HEK293 (cell line): ENCODE results near the gene EFCAB11.
A peak's percentile ranks its signal among the peaks of the same experiment; 100 is the strongest.

ENCODE experiments used
- CTCF ChIA-PET: fragments of 350-600 bp; formaldehyde crosslinking; extraction: SDS; loops from one replicate; lab custom pipeline; 2021; ENCODE audit warnings: antibody characterized with exemption; lab: Yijun Ruan, JAX
- POLR2A ChIA-PET: fragments of 300-600 bp; formaldehyde crosslinking; extraction: SDS; loops from one replicate; lab custom pipeline; 2020; ENCODE audit warnings: antibody characterized with exemption, inconsistent platforms; lab: Yijun Ruan, JAX
- H3K27ac ChIP-seq: fragments of 200-500 bp; sonication (Bioruptor generic); 2 replicates; pipeline ENCODE4 v1.5.1; 2014; ENCODE audit warnings: low read depth, low read length, control low read depth, inconsistent platforms; ENCODE audit errors: extremely low read depth
- H3K36me3 ChIP-seq, 2 experiments: fragments of 200-500 bp in 1 of 2; sonication (Bioruptor generic) in 1 of 2; 1 replicate in 1 of 2; 2 replicates in 1 of 2; pipeline ENCODE4 v1.5.1; 2014 to 2017; ENCODE audit warnings: inconsistent platforms in 2 of 2, low read length in 2 of 2; ENCODE audit not compliant: control insufficient read depth in 2 of 2, insufficient read depth in 1 of 2
- H3K4me1 ChIP-seq: fragments of 200-500 bp; sonication (Bioruptor generic); 2 replicates; pipeline ENCODE4 v1.5.1; 2014; ENCODE audit warnings: mild to moderate bottlenecking, low read length, inconsistent platforms; ENCODE audit not compliant: control insufficient read depth, insufficient read depth
- H3K4me3 ChIP-seq: 2 replicates; pipeline ENCODE4 v1.5.1; 2011; ENCODE audit warnings: low read depth, mild to moderate bottlenecking, control low read depth, low read length, moderate library complexity
- H3K9me3 ChIP-seq: fragments of 200-500 bp; sonication (Bioruptor generic); 2 replicates; pipeline ENCODE4 v1.5.1; 2014; ENCODE audit warnings: low read depth, low read length, inconsistent platforms; ENCODE audit not compliant: control insufficient read depth, insufficient read depth
- FEZF1 ChIP-seq: fragments of 450-650 bp; formaldehyde crosslinking; IDR thresholded peaks from 2 replicates; pipeline ENCODE4 v1.5.1; 2016; ENCODE audit warnings: missing biosample characterization, missing genetic modification characterization
- KLF10 ChIP-seq: fragments of 450-650 bp; IDR thresholded peaks from 2 replicates; pipeline ENCODE4 v1.5.1; 2018; ENCODE audit warnings: missing biosample characterization, mild to moderate bottlenecking, missing genetic modification characterization
- SALL2 ChIP-seq: fragments of 450-650 bp; formaldehyde crosslinking; IDR thresholded peaks from 2 replicates; pipeline ENCODE4 v1.5.0; 2017; ENCODE audit warnings: missing biosample characterization, mild to moderate bottlenecking, missing genetic modification characterization, borderline replicate concordance
- SCRT1 ChIP-seq: fragments of 450-650 bp; formaldehyde crosslinking; IDR thresholded peaks from 2 replicates; pipeline ENCODE4 v1.5.1; 2016; ENCODE audit warnings: missing biosample characterization, missing genetic modification characterization, borderline replicate concordance
- SCRT2 ChIP-seq: fragments of 450-650 bp; formaldehyde crosslinking; IDR thresholded peaks from 2 replicates; pipeline ENCODE4 v1.5.1; 2016; ENCODE audit warnings: missing biosample characterization, missing genetic modification characterization
- TRIM28 ChIP-seq: IDR thresholded peaks from 2 replicates; pipeline ENCODE4 v1.6.1; 2011; ENCODE audit warnings: low read length, control low read depth, borderline replicate concordance
- ZBTB1 ChIP-seq: fragments of 450-650 bp; formaldehyde crosslinking; IDR thresholded peaks from 2 replicates; pipeline ENCODE4 v1.5.1; 2016; ENCODE audit warnings: missing biosample characterization, missing genetic modification characterization
- ZNF133 ChIP-seq: fragments of 450-650 bp; formaldehyde crosslinking; IDR thresholded peaks from 2 replicates; pipeline ENCODE4 v1.5.1; 2016; ENCODE audit warnings: missing biosample characterization, missing genetic modification characterization
- ZNF157 ChIP-seq: fragments of 450-650 bp; formaldehyde crosslinking; IDR thresholded peaks from 2 replicates; pipeline ENCODE4 v1.5.1; 2016; ENCODE audit warnings: missing biosample characterization, missing genetic modification characterization
- ZNF239 ChIP-seq: fragments of 450-650 bp; formaldehyde crosslinking; IDR thresholded peaks from 2 replicates; pipeline ENCODE4 v1.5.1; 2016; ENCODE audit warnings: missing biosample characterization, missing genetic modification characterization
- ZNF24 ChIP-seq: fragments of 450-650 bp; formaldehyde crosslinking; IDR thresholded peaks from 2 replicates; pipeline ENCODE4 v1.5.1; 2016; ENCODE audit warnings: missing biosample characterization, missing genetic modification characterization
- ZNF404 ChIP-seq: fragments of 450-650 bp; formaldehyde crosslinking; IDR thresholded peaks from 2 replicates; pipeline ENCODE4 v1.5.1; 2017; ENCODE audit warnings: missing biosample characterization, missing genetic modification characterization
- ZNF585B ChIP-seq: fragments of 450-650 bp; formaldehyde crosslinking; IDR thresholded peaks from 2 replicates; pipeline ENCODE4 v1.5.1; 2016; ENCODE audit warnings: missing biosample characterization, missing genetic modification characterization
- ZNF623 ChIP-seq: fragments of 450-650 bp; formaldehyde crosslinking; IDR thresholded peaks from 2 replicates; pipeline ENCODE4 v1.5.1; 2016; ENCODE audit warnings: missing biosample characterization, missing genetic modification characterization
- ZNF837 ChIP-seq: fragments of 450-650 bp; formaldehyde crosslinking; IDR thresholded peaks from 2 replicates; pipeline ENCODE4 v1.5.1; 2016; ENCODE audit warnings: missing biosample characterization, missing genetic modification characterization
- ZSCAN16 ChIP-seq: fragments of 450-650 bp; formaldehyde crosslinking; IDR thresholded peaks from 2 replicates; pipeline ENCODE4 v1.5.1; 2016; ENCODE audit warnings: missing biosample characterization, missing genetic modification characterization
- TF ChIP-seq, protein P1 (sequence below): fragments of 450-650 bp; formaldehyde crosslinking; IDR thresholded peaks from 2 replicates; pipeline ENCODE4 v1.5.1; 2017; ENCODE audit warnings: missing biosample characterization, missing genetic modification characterization
- TF ChIP-seq, protein P2 (sequence below): fragments of 450-650 bp; formaldehyde crosslinking; IDR thresholded peaks from 2 replicates; pipeline ENCODE4 v1.5.1; 2017; ENCODE audit warnings: missing biosample characterization, missing genetic modification characterization

Gene EFCAB11

DNA sequence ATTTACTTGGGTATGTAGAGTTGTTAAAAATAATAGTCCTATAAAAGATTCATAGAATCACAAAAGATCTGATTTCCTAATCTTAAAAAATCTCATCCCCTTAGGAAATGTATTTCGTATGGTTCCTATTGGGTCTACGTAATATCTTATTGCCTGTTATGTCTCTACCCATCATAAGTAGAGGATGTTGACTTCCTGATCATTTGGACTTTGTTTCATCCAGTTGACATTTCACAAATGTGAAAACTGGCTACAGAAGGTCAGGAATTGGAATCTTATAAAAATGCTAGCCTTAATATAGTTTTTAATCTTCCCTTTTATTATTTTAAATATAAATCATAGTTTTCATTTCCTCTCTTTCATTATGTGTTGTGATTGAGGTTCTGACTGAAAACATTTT lies 46.4 kb upstream of the EFCAB11 start:
- no peak overlapping the region for H3K4me3 ChIP-seq
- peaks cover 17 to 69% of the 10 kb centered on the region in 2 experiments for H3K36me3 ChIP-seq
- H3K4me1 ChIP-seq = no peaks in the 10 kb centered on the region
- no peak overlapping the region for H3K27ac ChIP-seq
- ChIA-PET POLR2A (no interaction called here), CTCF (no interaction called here)
- no peak for TF ChIP-seq ZNF404
- no peak for TF ChIP-seq ZSCAN16 (tag by site-specific recombination)
- TF ChIP-seq ZNF239 (tag by site-specific recombination) = no peak
- TF ChIP-seq ZNF837 (tag by site-specific recombination) = no peak
- TF ChIP-seq, protein P1, sequence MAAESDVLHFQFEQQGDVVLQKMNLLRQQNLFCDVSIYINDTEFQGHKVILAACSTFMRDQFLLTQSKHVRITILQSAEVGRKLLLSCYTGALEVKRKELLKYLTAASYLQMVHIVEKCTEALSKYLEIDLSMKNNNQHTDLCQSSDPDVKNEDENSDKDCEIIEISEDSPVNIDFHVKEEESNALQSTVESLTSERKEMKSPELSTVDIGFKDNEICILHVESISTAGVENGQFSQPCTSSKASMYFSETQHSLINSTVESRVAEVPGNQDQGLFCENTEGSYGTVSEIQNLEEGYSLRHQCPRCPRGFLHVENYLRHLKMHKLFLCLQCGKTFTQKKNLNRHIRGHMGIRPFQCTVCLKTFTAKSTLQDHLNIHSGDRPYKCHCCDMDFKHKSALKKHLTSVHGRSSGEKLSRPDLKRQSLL = no peak
- no peak for TF ChIP-seq ZNF24 (tag by site-specific recombination)
- TF ChIP-seq ZNF157 = no peak
- no peak for TF ChIP-seq FEZF1
- TF ChIP-seq SALL2 (tag by site-specific recombination) = no peak
- TF ChIP-seq ZNF133 (tag by site-specific recombination) = no peak
- no peak for TF ChIP-seq ZBTB1 (tag by site-specific recombination)
- H3K9me3 ChIP-seq = no peaks in the 10 kb centered on the region

DNA sequence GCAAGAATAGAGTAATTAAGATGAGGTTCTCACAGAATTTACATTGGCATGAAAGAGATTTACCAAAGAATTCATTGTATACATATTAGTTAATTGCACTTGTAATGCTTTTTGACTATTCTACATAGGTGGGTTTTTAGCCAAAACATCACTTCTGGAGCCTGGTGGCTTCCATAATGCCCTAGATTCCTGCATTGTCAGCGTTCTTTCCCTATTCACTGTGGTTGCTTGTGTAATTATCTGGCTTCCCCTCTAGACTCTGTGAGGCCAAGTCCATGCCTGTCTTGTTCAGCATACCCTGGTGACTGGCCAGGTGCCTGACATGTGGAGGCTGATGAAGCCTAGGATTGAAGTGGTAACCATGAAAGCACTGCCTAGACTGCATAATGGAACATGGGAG lies 42.4 kb upstream of the EFCAB11 start:
- POLR2A ChIA-PET = no interaction called here
- Histone ChIP-seq H3K4me3 (no peak overlapping the region), H3K4me1 (no peaks in the 10 kb centered on the region), H3K36me3 (peaks cover 50 to 81% of the 10 kb centered on the region in 2 experiments), H3K9me3 (no peaks in the 10 kb centered on the region), H3K27ac (no peak overlapping the region)
- CTCF ChIA-PET = no interaction called here
- TF ChIP-seq KLF10 (tag by site-specific recombination) (no peak), TRIM28 (no peak)

DNA sequence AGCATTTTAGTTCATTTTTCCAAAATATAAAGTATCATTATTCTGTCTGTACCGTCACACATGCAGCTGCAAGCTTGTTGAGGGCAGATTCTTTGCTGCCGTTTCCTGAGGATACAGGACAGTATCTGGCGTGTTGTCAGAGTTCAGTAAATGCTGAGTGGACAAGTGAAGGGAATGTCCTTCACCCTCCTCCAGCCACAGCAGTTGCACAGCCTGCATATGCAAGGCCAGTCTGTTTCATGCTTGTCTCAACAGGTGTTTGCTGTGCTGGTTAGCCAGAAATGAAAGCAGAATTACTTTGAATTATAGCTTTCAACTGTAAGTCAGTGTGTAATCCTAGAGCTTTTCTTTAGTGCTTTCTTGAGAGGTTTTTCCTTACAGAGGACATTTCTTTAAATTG lies 37.7 kb upstream of the EFCAB11 start:
- TF ChIP-seq SCRT2 (tag by site-specific recombination) = peak; percentile 82
- TF ChIP-seq SCRT1 (tag by site-specific recombination) = 0 out of 2 replicates have a peak, but pooled peaks have one; percentile 36
- TF ChIP-seq ZNF623 = no peak
- no peak for TF ChIP-seq ZNF24 (tag by site-specific recombination)
- TF ChIP-seq, protein P2, sequence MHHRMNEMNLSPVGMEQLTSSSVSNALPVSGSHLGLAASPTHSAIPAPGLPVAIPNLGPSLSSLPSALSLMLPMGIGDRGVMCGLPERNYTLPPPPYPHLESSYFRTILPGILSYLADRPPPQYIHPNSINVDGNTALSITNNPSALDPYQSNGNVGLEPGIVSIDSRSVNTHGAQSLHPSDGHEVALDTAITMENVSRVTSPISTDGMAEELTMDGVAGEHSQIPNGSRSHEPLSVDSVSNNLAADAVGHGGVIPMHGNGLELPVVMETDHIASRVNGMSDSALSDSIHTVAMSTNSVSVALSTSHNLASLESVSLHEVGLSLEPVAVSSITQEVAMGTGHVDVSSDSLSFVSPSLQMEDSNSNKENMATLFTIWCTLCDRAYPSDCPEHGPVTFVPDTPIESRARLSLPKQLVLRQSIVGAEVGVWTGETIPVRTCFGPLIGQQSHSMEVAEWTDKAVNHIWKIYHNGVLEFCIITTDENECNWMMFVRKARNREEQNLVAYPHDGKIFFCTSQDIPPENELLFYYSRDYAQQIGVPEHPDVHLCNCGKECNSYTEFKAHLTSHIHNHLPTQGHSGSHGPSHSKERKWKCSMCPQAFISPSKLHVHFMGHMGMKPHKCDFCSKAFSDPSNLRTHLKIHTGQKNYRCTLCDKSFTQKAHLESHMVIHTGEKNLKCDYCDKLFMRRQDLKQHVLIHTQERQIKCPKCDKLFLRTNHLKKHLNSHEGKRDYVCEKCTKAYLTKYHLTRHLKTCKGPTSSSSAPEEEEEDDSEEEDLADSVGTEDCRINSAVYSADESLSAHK (tag by site-specific recombination) = no peak
- no peak for TF ChIP-seq ZNF585B (tag by site-specific recombination)
- no peak overlapping the region for H3K4me3 ChIP-seq
- CTCF ChIA-PET = interaction anchor here (0.8 to 1.1 kb wide), 3 partner anchors 11 to 243 kb away, joined by 3 to 5 read pairs (median 3); no protein-coding TSS in a partner anchor
- H3K27ac ChIP-seq = no peak overlapping the region
- H3K4me1 ChIP-seq = no peaks in the 10 kb centered on the region
- POLR2A ChIA-PET = no interaction called here
- H3K9me3 ChIP-seq = no peaks in the 10 kb centered on the region
- H3K36me3 ChIP-seq = peaks cover 56 to 89% of the 10 kb centered on the region in 2 experiments
